NB4 (cell line): ENCODE measurements around the gene TGFB2.

Experiments used
- DNase-seq: peaks from one replicate; pipeline ENCODE4 v3.0.0; 2010; ENCODE audit warnings: low read depth
- H3K4me3 ChIP-seq: one replicate; pipeline ENCODE4 v1.5.1; 2011; ENCODE audit warnings: mild to moderate bottlenecking, low read depth, low read length, moderate library complexity
- CTCF ChIP-seq: IDR thresholded peaks from one replicate; pipeline ENCODE4 v1.5.1; 2012; ENCODE audit warnings: low read depth, low read length
- MAX ChIP-seq: IDR thresholded peaks from 2 replicates; pipeline ENCODE4 v1.6.1; 2011; ENCODE audit warnings: low read depth, low read length
- MYC ChIP-seq: IDR thresholded peaks from 2 replicates; pipeline ENCODE4 v1.6.1; 2011; ENCODE audit warnings: low read depth, low read length
- POLR2A ChIP-seq: IDR thresholded peaks from 2 replicates; pipeline ENCODE4 v1.6.1; 2011; ENCODE audit warnings: mild to moderate bottlenecking; ENCODE audit not compliant: insufficient read length; ENCODE audit errors: extremely low read depth

TGFB2 gene

GRCh38 chr1:218344814-218345672 is at the start of gene TGFB2:
Gene TGFB2, plus strand, starts transcription at chr1:218345336. Its CDS starts 1,366 bp downstream, at chr1:218346702.
- TF ChIP-seq POLR2A (no peak), MAX (peak; percentile 86), CTCF (no peak), MYC (no peak)
- H3K4me3 ChIP-seq: peak within 1 kb of the TSS; percentile 41
- DNase-seq: peak; percentile 58

- TF ChIP-seq CTCF: no peak
- no peak for TF ChIP-seq POLR2A
- no peak for TF ChIP-seq MYC
- TF ChIP-seq MAX: no peak
- H3K4me3 ChIP-seq: no peak overlapping the region
- no peak for DNase-seq
These were observed 49.0 kb upstream of the TGFB2 start for GRCh38 chr1:218296162-218296561.

- no peak overlapping the region for H3K4me3 ChIP-seq
- DNase-seq: no peak
- no peak for TF ChIP-seq MAX
- TF ChIP-seq CTCF: no peak
- no peak for TF ChIP-seq POLR2A
- no peak for TF ChIP-seq MYC
These were observed 47.7 kb upstream of the TGFB2 start for GRCh38 chr1:218297461-218297860.

GRCh38 chr1:218297867-218298266 is 47.3 kb upstream of the TGFB2 start:
- H3K4me3 ChIP-seq: no peak overlapping the region
- DNase-seq: no peak
- TF ChIP-seq MYC (no peak), POLR2A (no peak), MAX (no peak), CTCF (no peak)

GRCh38 chr1:218298398-218298797 is 46.7 kb upstream of the TGFB2 start:
- DNase-seq: no peak

GRCh38 chr1:218299416-218299815 is 45.7 kb upstream of the TGFB2 start:
- no peak overlapping the region for H3K4me3 ChIP-seq
- peak; percentile 36 for DNase-seq
- TF ChIP-seq POLR2A (no peak), CTCF (peak; percentile 26)

More at GRCh38 chr1:218298398-218298797, 46.7 kb upstream of the TGFB2 start:
- no peak overlapping the region for H3K4me3 ChIP-seq
- TF ChIP-seq POLR2A: no peak
- TF ChIP-seq MYC: no peak
- TF ChIP-seq MAX: no peak
